B cell (primary cell): ENCODE data around the gene STARD3NL. TPM values are rescaled to one million over a fixed set of nuclear protein-coding genes. Genes with fewer than 3 reads are reported as not detected.

Source experiments
- ATAC-seq: fragments of 200-7000 bp; cut with Tn5 transposase; one replicate; pipeline ENCODE4 v1.10.0; 2021; ENCODE audit warnings: low read depth, mild to moderate bottlenecking, moderate number of reproducible peaks, moderate library complexity
- CTCF ChIA-PET: fragments of 350-600 bp; sonication (Branson Sonifier 250); formaldehyde crosslinking; loops from one replicate; lab custom pipeline; 2021; ENCODE audit warnings: antibody characterized with exemption, inconsistent platforms; lab: Charles Lee
- POLR2A ChIA-PET: fragments of 350-600 bp; sonication (Branson Sonifier 250); formaldehyde crosslinking; loops from one replicate; lab custom pipeline; 2021; ENCODE audit warnings: antibody characterized with exemption; lab: Charles Lee
- DNase-seq: peaks from one replicate; pipeline ENCODE4 v3.0.0; 2013
- H2AFZ ChIP-seq: 2 replicates; pipeline ENCODE4 v1.6.1; 2012; ENCODE audit warnings: mild to moderate bottlenecking, low read depth, low read length; ENCODE audit not compliant: insufficient read depth, poor library complexity, severe bottlenecking
- H3K27ac ChIP-seq, 2 donors: 1 replicate in 1 of 2; 2 replicates in 1 of 2; pipeline ENCODE4 v1.5.1; 2012 to 2013; ENCODE audit warnings: low read length in 2 of 2, mild to moderate bottlenecking in 2 of 2, moderate library complexity in 1 of 2
- H3K27me3 ChIP-seq, 4 experiments: fragments of 200-600 bp in 1 of 4; sonication (generic) in 1 of 4; replicated peaks in 1 of 4; 1 replicate in 2 of 4; 2 replicates in 2 of 4; pipeline versions ENCODE4 v1.6.1 to v1.7.0; 2013 to 2016; ENCODE audit warnings: low read length in 3 of 4, mild to moderate bottlenecking in 2 of 4, mixed read lengths in 1 of 4, moderate library complexity in 1 of 4; ENCODE audit not compliant: insufficient read depth in 4 of 4, control insufficient read depth in 3 of 4; ENCODE audit errors: control extremely low read depth in 1 of 4
- H3K36me3 ChIP-seq, 2 experiments: replicated peaks in 1 of 2; 1 replicate in 1 of 2; 2 replicates in 1 of 2; pipeline versions ENCODE4 v1.6.1 to v1.7.1; 2013; ENCODE audit warnings: low read length in 1 of 2; ENCODE audit not compliant: insufficient read depth in 2 of 2, control insufficient read depth in 1 of 2; ENCODE audit errors: control extremely low read depth in 1 of 2, extremely low read depth in 1 of 2
- H3K4me1 ChIP-seq, 2 donors: fragments of 200-600 bp in 1 of 2; sonication (generic) in 1 of 2; 1 replicate in 1 of 2; 2 replicates in 1 of 2; pipeline versions ENCODE4 v1.5.1 to v1.6.1; 2013 to 2017; ENCODE audit warnings: low read length in 2 of 2; ENCODE audit not compliant: control insufficient read depth in 2 of 2, insufficient read depth in 2 of 2
- H3K4me2 ChIP-seq: replicated peaks from 2 replicates; pipeline ENCODE3; 2012; ENCODE audit warnings: mild to moderate bottlenecking, low read depth, low read length; ENCODE audit not compliant: poor library complexity, severe bottlenecking
- H3K4me3 ChIP-seq, 5 experiments: fragments of 200-600 bp in 1 of 5; sonication (generic) in 1 of 5; 1 replicate in 3 of 5; 2 replicates in 2 of 5; pipeline versions ENCODE4 v1.5.1 to v1.7.0; 2011 to 2016; ENCODE audit warnings: low read length in 4 of 5, mild to moderate bottlenecking in 4 of 5, low read depth in 2 of 5, control low read depth in 1 of 5, moderate library complexity in 1 of 5; ENCODE audit not compliant: insufficient read depth in 1 of 5; ENCODE audit errors: control extremely low read depth in 1 of 5, extremely low read depth in 1 of 5
- H3K79me2 ChIP-seq: fragments of 200-600 bp; sonication (generic); one replicate; pipeline ENCODE4 v1.6.0; 2016; ENCODE audit warnings: low read length; ENCODE audit not compliant: control insufficient read depth, insufficient read depth
- H3K9ac ChIP-seq: fragments of 200-600 bp; sonication (generic); 2 replicates; pipeline ENCODE4 v1.6.1; 2017; ENCODE audit warnings: mild to moderate bottlenecking, low read length, moderate library complexity
- H3K9me3 ChIP-seq, 3 donors: one replicate each; pipeline versions ENCODE4 v1.6.1 to v1.7.1; 2013; ENCODE audit warnings: low read length in 2 of 3; ENCODE audit not compliant: control insufficient read depth in 2 of 3, insufficient read depth in 1 of 3; ENCODE audit errors: control extremely low read depth in 1 of 3
- H4K20me1 ChIP-seq: 2 replicates; pipeline ENCODE4 v1.6.0; 2012; ENCODE audit warnings: mild to moderate bottlenecking, low read length; ENCODE audit not compliant: insufficient read depth, control insufficient read depth, poor library complexity, severe bottlenecking
- H3K27ac Mint-ChIP-seq: one replicate; pipeline ENCODE4 v1.8.0; 2021; ENCODE audit warnings: mixed read lengths
- H3K27me3 Mint-ChIP-seq: one replicate; pipeline ENCODE4 v1.8.0; 2021; ENCODE audit warnings: mixed read lengths
- H3K4me1 Mint-ChIP-seq: one replicate; pipeline ENCODE4 v1.8.0; 2021; ENCODE audit warnings: mixed read lengths
- H3K4me3 Mint-ChIP-seq: one replicate; pipeline ENCODE4 v1.8.0; 2021; ENCODE audit warnings: mixed read lengths
- H3K9me3 Mint-ChIP-seq: one replicate; pipeline ENCODE4 v1.8.0; 2022; ENCODE audit warnings: mixed read lengths; ENCODE audit not compliant: insufficient read depth
- CTCF ChIP-seq: fragments of 200-600 bp; IDR thresholded peaks from one replicate; pipeline ENCODE4 v1.8.0; 2022; ENCODE audit warnings: antibody characterized with exemption, mild to moderate bottlenecking
- EZH2 ChIP-seq: IDR thresholded peaks from 2 replicates; pipeline ENCODE4 v1.6.1; 2012; ENCODE audit warnings: borderline replicate concordance, low read depth, mild to moderate bottlenecking, moderate library complexity, low read length; ENCODE audit not compliant: insufficient read depth, poor library complexity, severe bottlenecking
- WGBS: methylation state at CpG from one replicate; pipeline ENCODE4 v1.1.5; 2013; ENCODE audit warnings: missing lambda C conversion rate; ENCODE audit not compliant: insufficient coverage; 5-methylcytosine and 5-hydroxymethylcytosine counted together
- intact Hi-C: fragments of 100-400 bp; cut with micrococcal nuclease; formaldehyde crosslinking; loops from one replicate; pipeline ENCODE4 v1.10.0; 2022
- polyA plus RNA-seq: library from polyadenylated mRNA; depleted of rRNA; stranded (reverse); fragments of >200 nt; gene quantifications from 2 replicates; pipeline ENCODE4 v1.2.3, GENCODE V29; 2012
- total RNA-seq, 2 donors: library from RNA; stranded (reverse); fragments of 120-200 nt in 1 of 2; gene quantifications; 1 replicate in 1 of 2; 2 replicates in 1 of 2; pipeline versions ENCODE4 v1.2.3 to v1.2.4, GENCODE V29; 2013 to 2022

STARD3NL gene
- total and polyA plus RNA-seq, 2 donors (not counting 1 experiment from before 2014, with no cell fraction given): 13.4 to 24.5 TPM

- Histone ChIP-seq H4K20me1 (no peaks in the 10 kb centered on the region), H3K4me2 (no peak overlapping the region), H3K36me3 (peaks cover 1 to 33% of the 10 kb centered on the region in 2 experiments), H3K9me3 (no peaks in the 10 kb centered on the region), H3K4me1 (no peaks in the 10 kb centered on the region), H3K4me3 (no peak overlapping the region), H2AFZ (no peak overlapping the region), H3K79me2 (no peaks in the 10 kb centered on the region), H3K9ac (no peak overlapping the region), H3K27ac (no peak overlapping the region), H3K27me3 (no peaks in the 10 kb centered on the region)
- DNase-seq (no peak), ATAC-seq (no peak)
- Mint-ChIP-seq H3K4me1 (peaks cover 2% of the 10 kb centered on the region), H3K27ac (no peak overlapping the region), H3K4me3 (no peak overlapping the region), H3K9me3 (no peaks in the 10 kb centered on the region), H3K27me3 (no peaks in the 10 kb centered on the region)
- no peak for TF ChIP-seq EZH2
- TF ChIP-seq CTCF: no peak
- ChIA-PET CTCF (interaction anchor here (0.7 to 7.4 kb wide), 23 partner anchors 8 to 151 kb away, joined by 3 to 162 read pairs (median 5); partner anchors contain the start of gene STARD3NL), POLR2A (no interaction called here)
- intact Hi-C loops: loop anchor here (2.0 kb wide), 1 partner anchor 45 kb away; the partner anchor contains the start of gene STARD3NL
- WGBS: 100% methylated on average over 1 of the region's 2 CpGs
Observed at GRCh38 chr7:38223306-38223705, 45.3 kb downstream of the STARD3NL start.

- Histone ChIP-seq H4K20me1 (no peaks in the 10 kb centered on the region), H3K9me3 (no peaks in the 10 kb centered on the region), H3K36me3 (peaks cover 1 to 33% of the 10 kb centered on the region in 2 experiments), H3K9ac (no peak overlapping the region), H3K4me3 (no peak overlapping the region), H3K79me2 (no peaks in the 10 kb centered on the region), H3K27ac (no peak overlapping the region), H3K4me2 (no peak overlapping the region), H3K4me1 (no peaks in the 10 kb centered on the region), H3K27me3 (no peaks in the 10 kb centered on the region), H2AFZ (no peak overlapping the region)
- H3K27me3 Mint-ChIP-seq: no peaks in the 10 kb centered on the region
- ChIA-PET POLR2A (no interaction called here), CTCF (interaction anchor here (1.5 to 7.4 kb wide), 3 partner anchors 9 to 144 kb away, joined by 6 to 162 read pairs (median 15); no protein-coding TSS in a partner anchor)
- 89% methylated on average over 3 of the region's 5 CpGs for WGBS
- H3K9me3 Mint-ChIP-seq: no peaks in the 10 kb centered on the region
- H3K4me3 Mint-ChIP-seq: no peak overlapping the region
- peaks cover 2% of the 10 kb centered on the region for H3K4me1 Mint-ChIP-seq
- no peak for TF ChIP-seq EZH2
- no peak for TF ChIP-seq CTCF
- intact Hi-C loops: no loop called here
- DNase-seq: no peak
- no peak overlapping the region for H3K27ac Mint-ChIP-seq
- ATAC-seq: no peak
Observed at GRCh38 chr7:38224392-38224791, 46.3 kb downstream of the STARD3NL start.
